Stimulated activated effector memory CD8-positive, alpha-beta T cell treated with anti-CD3 and anti-CD28 coated beads, Interleukin-12 subunit alpha, Interleukin-12 subunit beta, amount 100 ng/mL, for 72 hours (primary cell): ENCODE data around the gene MTUS2.
"Not testable (repeated sequence)": the region's sequence is repeated elsewhere in the genome, so short reads cannot be mapped to it uniquely, and the experiment has no call there.

Experiments used
- ATAC-seq: fragments of 150-1000 bp; cut with Tn5 transposase; 2 replicates; pipeline ENCODE4 v1.10.0; 2021
- DNase-seq, 2 donors: peaks; one replicate each; pipeline ENCODE4 v3.0.0; 2021 to 2022; ENCODE audit warnings: low spot score in 2 of 2
- H3K27ac Mint-ChIP-seq: one replicate; pipeline ENCODE4 v1.8.0; 2022; ENCODE audit warnings: mild to moderate bottlenecking, mixed read lengths
- H3K36me3 Mint-ChIP-seq: one replicate; pipeline ENCODE4 v1.8.0; 2022; ENCODE audit warnings: mild to moderate bottlenecking, mixed read lengths
- H3K4me1 Mint-ChIP-seq: one replicate; pipeline ENCODE4 v1.8.0; 2022; ENCODE audit warnings: mixed read lengths
- H3K4me3 Mint-ChIP-seq: one replicate; pipeline ENCODE4 v1.8.0; 2022; ENCODE audit warnings: mild to moderate bottlenecking, mixed read lengths
- H3K9me3 Mint-ChIP-seq: one replicate; pipeline ENCODE4 v1.8.0; 2022; ENCODE audit warnings: mixed read lengths

Gene MTUS2

DNA sequence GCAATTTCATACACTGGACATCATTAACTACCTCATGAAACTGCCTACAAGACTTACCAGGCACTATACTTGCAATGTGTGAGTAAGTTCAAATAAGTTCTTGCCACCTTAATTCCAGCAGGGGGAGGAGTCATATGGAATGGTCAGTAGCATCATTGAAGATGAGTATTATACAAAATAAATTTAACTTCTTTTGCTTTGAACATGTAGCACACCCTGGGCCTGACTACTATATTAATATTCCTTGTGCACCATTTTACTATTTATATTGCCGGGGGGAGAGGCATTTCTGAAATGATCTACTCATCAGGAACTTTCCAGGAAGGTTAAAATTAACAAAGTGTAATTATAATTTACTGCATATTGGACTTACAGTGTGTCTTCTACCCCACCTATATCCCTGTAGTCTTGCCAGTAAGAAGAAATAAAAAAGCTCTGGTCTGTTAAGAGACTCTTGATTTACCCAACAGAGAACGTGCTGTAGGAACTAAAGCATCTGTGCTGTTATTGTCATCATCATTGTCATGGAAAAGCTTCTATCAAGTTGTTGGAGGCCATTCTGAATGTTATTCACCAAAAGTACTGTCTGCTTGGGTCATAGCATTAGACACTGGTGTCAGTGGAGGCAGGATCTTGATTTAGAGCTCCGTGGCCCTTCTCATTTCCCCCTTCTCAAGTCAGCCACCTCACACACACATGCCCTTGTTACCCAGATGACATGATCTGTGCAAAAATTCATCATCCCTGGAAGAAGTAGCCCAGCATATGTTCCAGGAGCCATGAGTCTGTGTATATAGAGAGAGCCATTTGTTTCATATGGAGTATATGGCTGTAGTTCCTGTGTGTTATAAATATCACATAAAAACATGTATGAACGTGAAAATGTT is 147.1 kb downstream of the MTUS2 start:
- no peak overlapping the region for H3K4me3 Mint-ChIP-seq
- H3K4me1 Mint-ChIP-seq: no peaks in the 10 kb centered on the region
- no peaks in the 10 kb centered on the region for H3K9me3 Mint-ChIP-seq
- ATAC-seq (no peak), DNase-seq (no peak)
- H3K27ac Mint-ChIP-seq: no peak overlapping the region
- no peaks in the 10 kb centered on the region for H3K36me3 Mint-ChIP-seq

DNA sequence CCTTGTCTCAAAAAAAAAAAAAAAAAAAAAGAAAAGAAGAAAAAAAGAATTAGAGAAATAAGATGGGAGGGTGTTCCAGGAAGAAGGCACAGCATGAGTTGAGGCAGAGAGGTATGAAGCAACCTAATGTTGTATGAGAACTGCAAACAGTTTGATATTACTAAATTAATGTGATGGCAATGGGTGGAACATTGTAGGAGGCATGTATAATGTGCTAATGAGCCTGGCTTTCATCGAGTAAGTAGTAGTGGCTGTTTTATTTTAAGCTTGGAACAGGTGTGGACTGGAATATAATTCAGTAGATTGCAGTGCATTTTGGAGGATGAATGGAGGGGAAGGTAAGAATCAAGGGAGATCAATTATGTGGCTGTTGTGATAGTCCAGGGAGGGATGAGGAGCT is 156.1 kb downstream of the MTUS2 start:
- no peak overlapping the region for H3K4me3 Mint-ChIP-seq
- H3K9me3 Mint-ChIP-seq: no peaks in the 10 kb centered on the region
- H3K27ac Mint-ChIP-seq: no peak overlapping the region
- no peak for DNase-seq
- no peaks in the 10 kb centered on the region for H3K4me1 Mint-ChIP-seq
- no peaks in the 10 kb centered on the region for H3K36me3 Mint-ChIP-seq
- ATAC-seq: no peak

DNA sequence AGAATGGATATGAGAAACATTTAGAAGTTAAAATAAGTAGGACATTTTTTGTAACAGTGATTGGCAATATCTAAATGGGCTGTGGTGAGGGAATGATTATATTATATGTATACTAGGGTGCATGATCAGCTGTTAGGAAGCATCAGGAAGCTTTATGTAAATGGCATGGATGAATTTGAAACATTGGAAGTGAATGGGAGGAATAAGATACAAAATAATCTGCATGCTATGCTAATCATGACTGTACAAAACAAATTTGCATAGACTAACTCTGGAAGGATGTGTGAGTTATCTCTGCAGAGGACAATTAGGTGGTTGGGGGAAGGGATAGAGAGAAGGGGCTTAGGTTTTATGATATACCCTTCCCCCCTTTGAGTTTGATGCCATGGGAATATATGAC is 156.5 kb downstream of the MTUS2 start:
- Mint-ChIP-seq H3K36me3 (no peaks in the 10 kb centered on the region), H3K4me3 (no peak overlapping the region), H3K27ac (no peak overlapping the region), H3K9me3 (no peaks in the 10 kb centered on the region), H3K4me1 (no peaks in the 10 kb centered on the region)
- DNase-seq: no peak
- ATAC-seq: no peak

DNA sequence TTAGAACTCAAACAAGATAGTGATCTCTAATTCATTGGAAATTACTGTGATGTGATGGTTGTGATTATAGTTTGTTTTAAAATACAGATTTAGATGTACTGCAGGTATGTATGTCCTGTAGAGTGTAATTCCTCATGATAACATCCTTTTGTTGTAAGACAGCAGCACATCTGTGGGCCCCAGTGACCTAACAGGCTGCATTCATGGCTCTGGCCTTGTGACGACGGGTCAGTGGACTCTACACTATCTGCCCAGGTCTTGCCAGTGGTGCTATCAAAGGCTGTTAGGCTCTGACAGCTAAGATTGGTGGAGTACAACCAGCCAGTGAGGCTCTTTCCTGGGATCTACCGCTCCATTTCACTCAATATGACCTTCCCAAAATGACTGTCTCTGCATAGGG is 158.4 kb downstream of the MTUS2 start:
- Mint-ChIP-seq H3K4me3 (no peak overlapping the region), H3K4me1 (no peaks in the 10 kb centered on the region), H3K36me3 (no peaks in the 10 kb centered on the region)

DNA sequence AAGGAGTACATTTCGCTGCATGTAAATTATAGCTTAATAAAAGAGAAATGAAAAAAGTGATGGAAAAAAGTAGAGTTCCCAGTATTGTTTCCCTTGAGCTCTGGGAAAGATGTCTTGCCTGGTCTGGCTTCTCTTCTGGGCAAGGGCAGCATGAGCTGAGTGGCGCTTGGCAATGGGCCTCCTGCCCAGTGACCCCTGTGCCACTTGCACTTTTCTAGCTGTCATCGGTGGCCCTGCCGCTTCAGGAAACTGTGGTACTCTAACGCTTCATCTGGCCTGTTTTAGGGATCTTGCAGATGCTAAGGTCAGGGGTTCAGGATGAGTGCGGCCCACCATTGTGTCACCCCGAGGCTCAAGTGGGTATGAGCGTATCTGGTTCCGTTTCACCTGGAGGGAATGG is 161.4 kb downstream of the MTUS2 start:
- DNase-seq: no peak
- no peak for ATAC-seq
- Mint-ChIP-seq H3K4me1 (no peaks in the 10 kb centered on the region), H3K36me3 (no peaks in the 10 kb centered on the region), H3K4me3 (no peak overlapping the region), H3K27ac (no peak overlapping the region), H3K9me3 (no peaks in the 10 kb centered on the region)

More for the DNA sequence above, 158.4 kb downstream of the MTUS2 start:
- H3K27ac Mint-ChIP-seq: no peak overlapping the region
- no peak for ATAC-seq
- no peaks in the 10 kb centered on the region for H3K9me3 Mint-ChIP-seq
- no peak for DNase-seq

DNA sequence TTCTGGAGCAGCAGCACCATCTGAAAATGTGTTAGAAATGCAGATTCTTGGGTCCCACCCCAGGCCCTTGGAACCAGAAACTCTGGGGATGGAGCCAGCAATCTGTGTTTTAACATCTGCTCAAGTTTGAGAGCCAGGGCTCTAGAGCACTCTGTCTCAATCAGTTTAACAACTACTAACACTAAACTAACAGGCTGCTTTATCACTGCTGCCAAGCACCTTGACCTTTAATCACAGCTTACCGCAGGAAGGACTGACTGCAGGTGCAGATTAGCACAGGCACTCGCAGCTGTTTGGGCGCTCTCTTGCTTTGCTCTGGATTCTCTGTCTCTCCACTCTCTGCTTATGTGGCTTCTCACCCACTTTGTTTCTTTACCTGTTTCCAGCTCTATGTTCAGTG is 163.5 kb downstream of the MTUS2 start:
- Mint-ChIP-seq H3K9me3 (no peaks in the 10 kb centered on the region), H3K36me3 (no peaks in the 10 kb centered on the region), H3K4me3 (no peak overlapping the region), H3K27ac (no peak overlapping the region), H3K4me1 (no peaks in the 10 kb centered on the region)
- DNase-seq: no peak
- no peak for ATAC-seq

DNA sequence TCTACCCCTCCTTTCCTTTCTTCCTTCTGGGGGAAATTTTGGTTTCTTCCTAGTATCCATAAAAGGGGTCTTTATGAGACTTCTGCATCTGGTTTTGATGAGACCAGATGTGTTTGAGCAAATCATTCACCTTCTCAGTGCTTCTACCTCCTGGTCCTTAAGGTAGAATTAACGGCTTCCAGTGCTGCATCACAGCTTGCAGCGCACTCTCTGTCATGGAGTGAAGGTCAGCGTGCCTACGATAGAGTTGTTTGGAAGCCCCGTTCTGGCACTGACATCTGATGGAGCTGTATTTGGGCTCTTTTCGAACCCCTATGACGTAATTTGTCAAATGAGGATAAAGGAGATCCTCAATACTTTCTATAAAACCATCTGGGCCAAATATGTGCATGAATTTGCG is 164.2 kb downstream of the MTUS2 start:
- no peaks in the 10 kb centered on the region for H3K9me3 Mint-ChIP-seq
- H3K36me3 Mint-ChIP-seq: no peaks in the 10 kb centered on the region
- H3K4me1 Mint-ChIP-seq: no peaks in the 10 kb centered on the region
- no peak for ATAC-seq
- H3K4me3 Mint-ChIP-seq: no peak overlapping the region
- no peak for DNase-seq
- H3K27ac Mint-ChIP-seq: no peak overlapping the region

DNA sequence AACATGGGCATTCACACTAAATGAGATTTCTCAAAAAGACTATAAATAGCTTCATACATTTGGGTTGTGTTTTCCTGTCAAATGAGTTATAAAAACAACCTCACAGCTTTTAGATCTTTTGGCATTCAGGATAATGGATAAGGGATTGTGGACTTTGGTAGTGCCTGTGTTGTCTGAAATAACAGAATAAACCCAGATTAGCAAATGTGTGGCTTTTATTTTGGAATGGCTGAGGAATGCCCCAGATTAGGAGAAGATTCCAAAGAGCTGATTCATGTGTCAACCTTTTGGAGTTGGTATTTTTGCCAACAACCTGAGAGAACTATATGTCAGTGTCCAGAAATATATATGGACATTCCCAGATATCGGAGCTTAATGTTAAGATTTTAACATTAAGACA is 164.7 kb downstream of the MTUS2 start:
- no peak for DNase-seq
- Mint-ChIP-seq H3K27ac (no peak overlapping the region), H3K36me3 (no peaks in the 10 kb centered on the region), H3K9me3 (peaks cover under 1% of the 10 kb centered on the region), H3K4me1 (no peaks in the 10 kb centered on the region), H3K4me3 (no peak overlapping the region)
- no peak for ATAC-seq

DNA sequence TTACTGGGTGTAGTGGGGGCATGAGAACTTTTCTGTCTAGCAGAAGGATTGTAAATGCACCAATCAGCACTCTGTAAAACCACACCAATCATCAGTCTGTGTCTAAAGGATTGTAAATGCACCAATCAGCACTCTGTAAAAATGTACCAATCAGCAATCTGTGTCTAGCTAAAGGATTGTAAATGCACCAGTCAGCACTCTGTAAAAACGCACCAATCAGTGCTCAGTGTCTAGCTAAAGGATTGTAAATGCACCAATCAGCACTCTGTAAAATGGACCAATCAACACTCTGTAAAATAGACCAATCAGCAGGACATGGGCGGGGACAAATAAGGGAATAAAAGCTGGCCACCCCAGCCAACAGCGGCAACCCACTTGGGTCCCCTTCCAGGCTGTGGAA is 170.2 kb downstream of the MTUS2 start:
- not testable (repeated sequence) for H3K36me3 Mint-ChIP-seq, ATAC-seq, H3K27ac Mint-ChIP-seq, H3K4me3 Mint-ChIP-seq, DNase-seq, H3K4me1 Mint-ChIP-seq, H3K9me3 Mint-ChIP-seq

DNA sequence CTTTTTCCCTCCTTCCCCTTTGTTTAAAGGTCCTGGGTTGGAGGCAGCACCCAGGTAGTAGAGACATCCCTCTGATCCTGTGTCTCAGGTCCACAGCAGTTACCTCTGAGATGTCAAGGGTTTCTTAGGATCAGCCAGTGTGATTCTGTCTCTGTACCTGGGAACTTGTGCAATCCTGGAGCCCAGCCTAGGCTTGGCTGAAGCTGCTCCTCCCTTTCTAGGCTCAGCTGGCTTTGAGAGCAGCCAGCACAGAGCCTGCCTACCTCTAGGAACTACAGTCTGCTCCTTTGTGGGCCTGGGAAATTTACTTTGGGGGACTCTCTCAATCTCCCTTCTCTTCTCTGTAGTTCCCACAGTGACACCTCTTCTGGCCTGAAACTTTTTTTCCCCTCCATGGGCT is 171.6 kb downstream of the MTUS2 start:
- Mint-ChIP-seq H3K27ac (no peak overlapping the region), H3K4me3 (no peak overlapping the region), H3K4me1 (no peaks in the 10 kb centered on the region), H3K36me3 (no peaks in the 10 kb centered on the region), H3K9me3 (peaks cover 6% of the 10 kb centered on the region)
- ATAC-seq (no peak), DNase-seq (no peak)

DNA sequence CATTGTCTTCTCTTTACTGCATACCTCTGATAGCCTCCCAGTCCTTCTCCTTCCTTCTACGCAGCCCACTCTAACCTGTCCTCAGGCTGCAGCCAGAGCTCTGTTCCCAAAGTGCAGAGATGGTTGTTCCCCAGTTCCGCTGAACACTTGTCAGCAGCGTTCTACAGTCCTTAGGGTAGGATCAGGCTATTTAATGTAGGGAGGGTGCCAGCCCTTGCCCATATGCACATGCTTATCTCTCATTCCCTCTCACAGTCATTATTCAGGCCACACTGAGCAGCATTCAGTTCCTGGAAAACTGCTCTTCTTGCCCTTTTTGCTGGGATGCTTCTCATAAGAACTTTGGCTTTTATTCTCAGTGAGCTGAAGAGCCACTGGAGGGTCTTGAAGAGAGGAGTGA is 180.7 kb downstream of the MTUS2 start:
- DNase-seq (no peak), ATAC-seq (no peak)
- no peaks in the 10 kb centered on the region for H3K36me3 Mint-ChIP-seq
- no peak overlapping the region for H3K4me3 Mint-ChIP-seq
- no peak overlapping the region for H3K27ac Mint-ChIP-seq
- no peaks in the 10 kb centered on the region for H3K4me1 Mint-ChIP-seq
- H3K9me3 Mint-ChIP-seq: peaks cover 7% of the 10 kb centered on the region

DNA sequence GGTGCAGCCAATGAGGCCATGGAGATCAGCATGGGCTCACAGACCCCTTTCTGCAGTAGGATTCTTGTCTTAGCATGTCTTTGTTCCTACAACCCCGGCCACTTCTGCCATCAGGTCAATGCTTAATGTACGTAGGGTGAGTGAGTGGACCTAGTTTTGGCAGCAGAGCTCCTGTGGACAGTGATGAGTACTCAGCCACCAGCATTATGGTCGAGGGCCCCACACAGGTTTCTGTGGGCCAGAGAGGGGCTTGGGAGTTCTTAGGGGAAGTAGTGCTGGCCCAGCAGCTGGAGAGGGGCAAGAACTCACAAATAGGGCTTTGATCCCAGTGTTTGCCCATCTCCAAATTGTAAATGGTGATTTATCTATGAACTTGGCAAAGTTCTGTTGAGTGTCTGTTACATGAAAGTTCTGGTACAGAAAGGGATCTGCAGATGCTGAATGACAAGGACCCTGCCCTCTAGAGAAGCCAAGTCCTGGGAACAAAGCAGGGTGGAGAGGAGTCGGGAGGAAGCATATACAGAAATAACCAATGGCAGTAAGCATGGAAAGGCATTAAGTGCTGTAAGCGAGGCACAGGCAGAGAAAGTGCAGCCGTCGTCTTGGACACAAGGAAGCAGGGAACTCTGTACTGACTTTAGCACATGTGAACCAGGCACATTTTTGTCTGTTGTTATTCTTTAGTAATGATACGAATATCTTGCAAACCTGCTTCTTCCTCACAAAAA is 185.1 kb downstream of the MTUS2 start:
- H3K9me3 Mint-ChIP-seq: peaks cover 7% of the 10 kb centered on the region
- H3K4me1 Mint-ChIP-seq: no peaks in the 10 kb centered on the region
- H3K4me3 Mint-ChIP-seq: no peak overlapping the region

DNA sequence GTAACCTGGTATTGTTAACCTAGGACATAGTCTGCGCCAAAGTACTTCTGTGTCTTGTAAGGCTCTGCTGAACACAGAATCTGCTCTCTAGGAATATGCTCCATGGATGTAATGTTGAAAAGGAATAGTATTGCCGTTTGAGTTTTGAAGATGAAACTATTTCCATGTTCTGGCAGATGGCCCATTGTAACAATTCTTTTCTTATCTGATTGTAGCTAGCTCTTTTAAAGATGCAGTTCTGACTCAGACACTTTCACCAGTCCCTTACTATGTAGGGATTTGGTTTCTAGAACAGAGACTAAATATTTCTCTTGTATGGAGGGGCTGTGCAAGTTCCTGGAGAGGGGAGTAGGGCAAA is 185.6 kb downstream of the MTUS2 start:
- no peak overlapping the region for H3K27ac Mint-ChIP-seq
- no peaks in the 10 kb centered on the region for H3K36me3 Mint-ChIP-seq
- H3K4me1 Mint-ChIP-seq: no peaks in the 10 kb centered on the region
- H3K4me3 Mint-ChIP-seq: no peak overlapping the region
- peaks cover 9% of the 10 kb centered on the region for H3K9me3 Mint-ChIP-seq
- ATAC-seq: no peak
- DNase-seq: no peak

More for the DNA sequence above, 185.1 kb downstream of the MTUS2 start:
- H3K27ac Mint-ChIP-seq: no peak overlapping the region
- ATAC-seq: no peak
- H3K36me3 Mint-ChIP-seq: no peaks in the 10 kb centered on the region
- no peak for DNase-seq

DNA sequence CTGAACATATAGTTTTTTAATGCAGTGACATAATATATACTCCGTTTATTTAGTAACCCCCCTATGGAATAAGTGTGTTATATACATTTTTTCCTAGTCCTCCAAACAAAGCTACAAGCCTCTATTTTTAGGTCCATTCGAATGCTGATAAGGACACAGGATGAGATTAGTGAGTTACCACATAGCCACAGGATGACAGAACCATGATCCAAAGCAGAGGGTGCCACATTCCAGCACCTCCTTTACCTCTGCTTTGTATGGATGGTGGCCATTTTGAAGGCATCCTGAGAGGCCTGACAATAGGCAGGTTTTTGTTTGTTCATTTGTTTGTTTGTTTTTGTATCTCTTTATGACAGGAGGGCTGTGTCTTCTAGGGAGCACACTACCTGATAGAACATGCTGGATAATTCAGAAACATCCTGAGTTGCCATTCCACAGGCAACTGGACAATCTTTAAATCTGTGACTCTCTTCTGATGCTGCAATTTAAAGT is 186.3 kb downstream of the MTUS2 start:
- H3K27ac Mint-ChIP-seq: no peak overlapping the region
- no peaks in the 10 kb centered on the region for H3K4me1 Mint-ChIP-seq

DNA sequence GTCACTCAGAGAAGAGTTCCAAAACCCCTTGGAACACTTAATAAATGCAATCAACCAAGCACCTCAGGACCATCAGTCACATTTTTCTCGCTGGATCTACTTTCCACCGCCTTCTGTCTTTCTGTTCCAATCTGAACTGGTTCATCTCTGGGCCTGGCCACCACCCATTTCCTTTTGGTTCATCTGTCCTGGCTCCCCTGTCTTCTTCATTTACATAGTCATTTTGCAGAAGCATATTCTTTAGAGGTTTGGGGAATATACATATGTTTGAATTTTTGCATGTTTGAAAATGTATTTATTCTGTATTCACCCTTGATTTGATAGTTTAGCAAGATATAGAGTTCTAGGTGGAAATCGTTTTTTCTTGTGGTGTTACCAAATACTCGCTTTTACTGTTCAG is 188.2 kb downstream of the MTUS2 start:
- H3K27ac Mint-ChIP-seq: no peak overlapping the region
- ATAC-seq: no peak
- no peak for DNase-seq
- no peaks in the 10 kb centered on the region for H3K4me1 Mint-ChIP-seq
- no peaks in the 10 kb centered on the region for H3K36me3 Mint-ChIP-seq
- peaks cover 8% of the 10 kb centered on the region for H3K9me3 Mint-ChIP-seq
- no peak overlapping the region for H3K4me3 Mint-ChIP-seq

More for the DNA sequence above, 186.3 kb downstream of the MTUS2 start:
- H3K9me3 Mint-ChIP-seq: peaks cover 8% of the 10 kb centered on the region
- ATAC-seq (no peak), DNase-seq (no peak)
- no peaks in the 10 kb centered on the region for H3K36me3 Mint-ChIP-seq
- no peak overlapping the region for H3K4me3 Mint-ChIP-seq

DNA sequence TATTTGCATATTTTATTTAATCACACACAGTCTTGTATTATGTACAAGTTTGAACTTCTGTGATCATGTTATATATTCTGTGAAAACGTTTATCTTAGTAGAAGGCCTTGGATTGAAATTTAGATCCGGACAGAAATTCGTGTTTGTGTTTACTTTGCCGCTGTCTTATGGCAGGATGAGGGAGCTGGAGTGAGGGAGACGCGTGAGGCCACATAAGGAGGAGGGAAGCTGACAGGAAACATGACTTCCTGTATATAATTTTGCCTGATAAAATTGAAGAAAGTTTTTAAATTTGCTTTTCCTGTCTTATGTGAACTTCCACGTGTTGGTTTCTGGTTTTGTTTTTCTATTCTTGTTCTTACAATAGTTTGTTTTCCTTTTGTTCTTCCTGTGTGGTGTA is 200.2 kb downstream of the MTUS2 start:
- Mint-ChIP-seq H3K36me3 (no peaks in the 10 kb centered on the region), H3K4me3 (no peak overlapping the region), H3K4me1 (peaks cover 7% of the 10 kb centered on the region), H3K9me3 (no peaks in the 10 kb centered on the region), H3K27ac (no peak overlapping the region)
- no peak for DNase-seq
- ATAC-seq: no peak
